ENCODE measurements around the gene ZNF70. TPM values are rescaled to one million over a fixed set of nuclear protein-coding genes. Genes with fewer than 3 reads are reported as not detected.
A peak's percentile ranks its signal among the peaks of the same experiment; 100 is the strongest.

Gene ZNF70
- total and polyA plus RNA-seq, 2 donors (not counting 1 experiment from before 2014, with no cell fraction given) = 2.1 to 8.3 TPM

GRCh38 chr22:23749841-23750301, 1.0 kb downstream of the ZNF70 start:
- TF ChIP-seq CTCF (IDR thresholded peaks at IDR 0.05) (no peak), EZH2 (IDR thresholded peaks at IDR 0.05; ENCODE audit: borderline replicate concordance, insufficient read depth, low read depth, low read length, poor library complexity, severe bottlenecking) (no peak)
- 94% methylated on average over 12 of the region's 12 CpGs for WGBS (ENCODE audit: insufficient coverage)
- peak overlapping the region; percentile 97 for H3K4me2 ChIP-seq (replicated peaks; ENCODE audit: low read depth, low read length, poor library complexity, severe bottlenecking)
- H3K9me3 Mint-ChIP-seq (ENCODE audit: insufficient read depth) = no peaks in the 10 kb centered on the region
- CTCF ChIA-PET = interaction anchor here (0.7 to 13.0 kb wide), 4 partner anchors 12 to 76 kb away, joined by 3 to 188 read pairs (median 6); partner anchors contain the start of genes C22orf15, CHCHD10 and MMP11
- H3K4me3 Mint-ChIP-seq = peak overlapping the region; percentile 85
- peaks cover 42% of the 10 kb centered on the region for H3K79me2 ChIP-seq (ENCODE audit: control insufficient read depth, insufficient read depth, low read length)
- no peaks in the 10 kb centered on the region for H4K20me1 ChIP-seq (ENCODE audit: control insufficient read depth, insufficient read depth, low read length, poor library complexity, severe bottlenecking)
- ATAC-seq (ENCODE audit: low read depth) = no peak
- H3K27me3 ChIP-seq (replicated peaks in 1 of 4; ENCODE audit: control extremely low read depth in 1 of 4, control insufficient read depth in 3 of 4, insufficient read depth in 4 of 4, low read length in 3 of 4) = no peaks in the 10 kb centered on the region
- H3K9me3 ChIP-seq (ENCODE audit: control extremely low read depth in 1 of 3, control insufficient read depth in 2 of 3, insufficient read depth in 1 of 3, low read length in 2 of 3) = no peaks in the 10 kb centered on the region
- H3K36me3 ChIP-seq (replicated peaks in 1 of 2; ENCODE audit: control extremely low read depth in 1 of 2, control insufficient read depth in 1 of 2, extremely low read depth in 1 of 2, insufficient read depth in 2 of 2, low read length in 1 of 2) = peaks cover 0 to 7% of the 10 kb centered on the region in 2 experiments
- intact Hi-C loops (cut with micrococcal nuclease) = loop anchor here (1.0 kb wide), 1 partner anchor 33 kb away; no protein-coding TSS in a partner anchor
- no peak overlapping the region for H3K4me3 ChIP-seq (ENCODE audit: control extremely low read depth in 1 of 5, extremely low read depth in 1 of 5, insufficient read depth in 1 of 5, low read depth in 2 of 5, low read length in 4 of 5)
- H3K4me1 ChIP-seq (ENCODE audit: control insufficient read depth in 2 of 2, insufficient read depth in 2 of 2, low read length in 2 of 2) = peaks cover 15 to 44% of the 10 kb centered on the region in 2 donors
- no peak overlapping the region for H2AFZ ChIP-seq (ENCODE audit: insufficient read depth, low read depth, low read length, poor library complexity, severe bottlenecking)
- peak; percentile 10 for DNase-seq
- POLR2A ChIA-PET = interaction anchor here (1.3 to 8.1 kb wide), 4 partner anchors 17 to 108 kb away, joined by 4 to 174 read pairs (median 8); partner anchors contain the start of genes C22orf15, CHCHD10, MMP11 and SLC2A11
- H3K27ac ChIP-seq (ENCODE audit: low read length in 2 of 2) = no peak overlapping the region
- H3K9ac ChIP-seq (ENCODE audit: low read length) = no peak overlapping the region
- H3K27me3 Mint-ChIP-seq = no peaks in the 10 kb centered on the region
- peaks cover 48% of the 10 kb centered on the region for H3K4me1 Mint-ChIP-seq
- peak overlapping the region; percentile 76 for H3K27ac Mint-ChIP-seq

- Histone ChIP-seq H3K9me3 (ENCODE audit: control extremely low read depth in 1 of 3, control insufficient read depth in 2 of 3, insufficient read depth in 1 of 3, low read length in 2 of 3) (peaks cover 0 to 13% (median 0%) of the 10 kb centered on the region in 3 donors), H3K27ac (ENCODE audit: low read length in 2 of 2) (no peak overlapping the region), H3K4me2 (replicated peaks; ENCODE audit: low read depth, low read length, poor library complexity, severe bottlenecking) (no peak overlapping the region), H3K27me3 (replicated peaks in 1 of 4; ENCODE audit: control extremely low read depth in 1 of 4, control insufficient read depth in 3 of 4, insufficient read depth in 4 of 4, low read length in 3 of 4) (no peaks in the 10 kb centered on the region), H3K79me2 (ENCODE audit: control insufficient read depth, insufficient read depth, low read length) (peaks cover 25% of the 10 kb centered on the region), H3K9ac (ENCODE audit: low read length) (no peak overlapping the region), H3K4me1 (ENCODE audit: control insufficient read depth in 2 of 2, insufficient read depth in 2 of 2, low read length in 2 of 2) (peaks cover 6 to 9% of the 10 kb centered on the region in 2 donors), H3K36me3 (replicated peaks in 1 of 2; ENCODE audit: control extremely low read depth in 1 of 2, control insufficient read depth in 1 of 2, extremely low read depth in 1 of 2, insufficient read depth in 2 of 2, low read length in 1 of 2) (peaks cover 5 to 30% of the 10 kb centered on the region in 2 experiments), H3K4me3 (ENCODE audit: control extremely low read depth in 1 of 5, extremely low read depth in 1 of 5, insufficient read depth in 1 of 5, low read depth in 2 of 5, low read length in 4 of 5) (no peak overlapping the region), H2AFZ (ENCODE audit: insufficient read depth, low read depth, low read length, poor library complexity, severe bottlenecking) (no peak overlapping the region), H4K20me1 (ENCODE audit: control insufficient read depth, insufficient read depth, low read length, poor library complexity, severe bottlenecking) (no peaks in the 10 kb centered on the region)
- CTCF ChIA-PET = interaction anchor here (0.7 to 1.7 kb wide), 3 partner anchors 25 to 1392 kb away, joined by 3 to 6 read pairs (median 3); no protein-coding TSS in a partner anchor
- Mint-ChIP-seq H3K4me1 (peaks cover 14% of the 10 kb centered on the region), H3K9me3 (ENCODE audit: insufficient read depth) (no peaks in the 10 kb centered on the region), H3K4me3 (no peak overlapping the region), H3K27me3 (no peaks in the 10 kb centered on the region), H3K27ac (no peak overlapping the region)
- POLR2A ChIA-PET = interaction anchor here (0.7 kb wide), 1 partner anchor 139 kb away, joined by 3 read pairs; no protein-coding TSS in a partner anchor
- intact Hi-C loops (cut with micrococcal nuclease) = no loop called here
- DNase-seq (no peak), ATAC-seq (ENCODE audit: low read depth) (no peak)
- 90% methylated on average over 5 of the region's 6 CpGs for WGBS (ENCODE audit: insufficient coverage)
- no peak for TF ChIP-seq EZH2 (IDR thresholded peaks at IDR 0.05; ENCODE audit: borderline replicate concordance, insufficient read depth, low read depth, low read length, poor library complexity, severe bottlenecking)
- TF ChIP-seq CTCF (IDR thresholded peaks at IDR 0.05) = no peak
These were observed 5.1 kb downstream of the ZNF70 start for GRCh38 chr22:23745791-23746190.

Measured in B cell (primary cell).